ENCODE results near the gene AMIGO3. TPM values are rescaled to one million over a fixed set of nuclear protein-coding genes. Genes with fewer than 3 reads are reported as not detected.

AMIGO3 gene
- total and polyA plus RNA-seq, 2 of the 8 experiments (the other 6 are each of a cell fraction or from before 2014, with no cell fraction given) = 1.6 to 8.8 TPM

GRCh38 chr3:49727154-49727923 is 7.9 kb upstream of the AMIGO3 start:
- ChIA-PET CTCF (ENCODE audit: partially characterized antibody) (interaction anchor here (0.6 kb wide), 2 partner anchors 160 to 315 kb away, joined by 3 to 4 read pairs; no protein-coding TSS in a partner anchor), POLR2A (ENCODE audit: partially characterized antibody) (interaction anchor here (1.2 to 4.8 kb wide), 3 partner anchors 9 to 59 kb away, joined by 6 to 18 read pairs (median 6); partner anchors contain the start of gene IP6K1)
- Histone ChIP-seq H3K9me3 (ENCODE audit: insufficient read depth in 2 of 2, low read depth in 1 of 2, low read length in 1 of 2) (no peaks in the 10 kb centered on the region), H3K27ac (ENCODE audit: low read depth, low read length) (no peak overlapping the region), H3K56ac (replicated peaks; ENCODE audit: insufficient read length, low read depth, low read length) (no peak overlapping the region), H2BK12ac (ENCODE audit: low read depth, low read length) (no peak overlapping the region), H4K5ac (ENCODE audit: insufficient read length, low read depth, low read length) (no peak overlapping the region), H3K23me2 (ENCODE audit: low read depth, low read length) (peaks cover 6% of the 10 kb centered on the region; the same call in 1 of the 2 replicates), H4K20me1 (replicated peaks in 1 of 2; ENCODE audit: control insufficient read depth in 1 of 2, insufficient read depth in 2 of 2, low read length in 2 of 2) (peaks cover 2 to 10% of the 10 kb centered on the region in 2 experiments), H3K79me1 (ENCODE audit: low read depth, low read length) (peaks cover 5% of the 10 kb centered on the region; the same call in 1 of the 2 replicates), H3K4me2 (ENCODE audit: insufficient read depth in 1 of 2, low read depth in 2 of 2, low read length in 2 of 2) (no peak overlapping the region), H3K4me3 (ENCODE audit: extremely low read depth in 1 of 4, insufficient read depth in 2 of 4, low read depth in 3 of 4, low read length in 4 of 4) (no peak overlapping the region), H4K8ac (ENCODE audit: extremely low read depth, insufficient read depth, low read length) (no peak overlapping the region), H2BK120ac (replicated peaks; ENCODE audit: low read depth, low read length) (no peak overlapping the region), H3K14ac (ENCODE audit: insufficient read length) (no peak overlapping the region), H2AK5ac (ENCODE audit: low read depth, low read length) (no peak overlapping the region), H4K91ac (replicated peaks; ENCODE audit: insufficient read length, low read length) (no peak overlapping the region), H3K9ac (replicated peaks in 1 of 4; ENCODE audit: extremely low read depth in 1 of 4, low read depth in 3 of 4, low read length in 3 of 4) (no peak overlapping the region), H3K23ac (ENCODE audit: insufficient read length) (no peak overlapping the region), H3K36me3 (ENCODE audit: control insufficient read depth in 2 of 4, insufficient read depth in 4 of 4, low read length in 3 of 4) (peaks cover 4 to 26% (median 21%) of the 10 kb centered on the region in 4 experiments), H2AFZ (ENCODE audit: low read length) (no peak overlapping the region), H2BK5ac (ENCODE audit: low read depth, low read length) (no peak overlapping the region), H2BK15ac (ENCODE audit: low read length) (no peak overlapping the region), H2BK20ac (ENCODE audit: low read length) (no peak overlapping the region), H3K27me3 (replicated peaks in 1 of 4; ENCODE audit: control insufficient read depth in 3 of 4, extremely low read depth in 1 of 4, insufficient read depth in 3 of 4, low read length in 3 of 4) (no peaks in the 10 kb centered on the region), H3K4ac (replicated peaks; ENCODE audit: insufficient read length, low read depth, low read length) (no peak overlapping the region), H3K79me2 (ENCODE audit: control insufficient read depth in 1 of 2, insufficient read depth in 2 of 2, low read length in 2 of 2) (peaks cover 0 to 8% of the 10 kb centered on the region in 2 experiments; a peak in 1 of 4 replicates), H3K4me1 (replicated peaks in 1 of 4; ENCODE audit: control insufficient read depth in 3 of 4, insufficient read depth in 4 of 4, low read length in 3 of 4) (peaks cover 0 to 15% (median 8%) of the 10 kb centered on the region in 4 experiments; a peak in 6 of 7 replicates), H3K18ac (ENCODE audit: extremely low read depth, low read length) (no peak overlapping the region)
- FAIRE-seq (no peak), DNase-seq (ENCODE audit: low read depth in 1 of 2, low spot score in 2 of 2) (no peak)
- WGBS, 2 experiments (ENCODE audit: extremely low coverage in 1 of 2, insufficient coverage in 1 of 2, insufficient read length in 1 of 2, insufficient replicate concordance in 2 of 2, low coverage in 1 of 2, low lambda C conversion rate in 2 of 2, missing lambda C conversion rate in 1 of 2) = 91% methylated on average over 19 of the region's 19 CpGs; no CpG with 5 or more reads in 1 of the 2 experiments
- TF ChIP-seq TAF1 (IDR thresholded peaks at IDR 0.05; ENCODE audit: low read depth, low read length) = no peak
- no peak for TF ChIP-seq HDAC2 (IDR thresholded peaks at IDR 0.05; ENCODE audit: borderline replicate concordance in 1 of 2, low read depth in 2 of 2, low read length in 2 of 2)
- no peak for TF ChIP-seq EZH2 (IDR thresholded peaks at IDR 0.05; ENCODE audit: low read depth, low read length, severe bottlenecking)
- no peak for TF ChIP-seq USF2 (IDR thresholded peaks at IDR 0.05; ENCODE audit: low read length)
- no peak for TF ChIP-seq CBX8 (IDR thresholded peaks at IDR 0.05; ENCODE audit: borderline replicate concordance, low read depth, low read length)
- no peak for TF ChIP-seq CEBPB (IDR thresholded peaks at IDR 0.05; ENCODE audit: low read depth, low read length)
- TF ChIP-seq KDM5A (IDR thresholded peaks at IDR 0.05; ENCODE audit: low read length) = no peak
- TF ChIP-seq JUND (IDR thresholded peaks at IDR 0.05; ENCODE audit: low read length) = no peak
- no peak for TF ChIP-seq TEAD4 (IDR thresholded peaks at IDR 0.05; ENCODE audit: low read depth, low read length)
- no peak for TF ChIP-seq MAFK (IDR thresholded peaks at IDR 0.05; ENCODE audit: low read depth, low read length)
- no peak for TF ChIP-seq CBX5 (IDR thresholded peaks at IDR 0.05; ENCODE audit: low read depth, low read length)
